ENCODE data around the gene EMSY.

The EMSY gene

DNA sequence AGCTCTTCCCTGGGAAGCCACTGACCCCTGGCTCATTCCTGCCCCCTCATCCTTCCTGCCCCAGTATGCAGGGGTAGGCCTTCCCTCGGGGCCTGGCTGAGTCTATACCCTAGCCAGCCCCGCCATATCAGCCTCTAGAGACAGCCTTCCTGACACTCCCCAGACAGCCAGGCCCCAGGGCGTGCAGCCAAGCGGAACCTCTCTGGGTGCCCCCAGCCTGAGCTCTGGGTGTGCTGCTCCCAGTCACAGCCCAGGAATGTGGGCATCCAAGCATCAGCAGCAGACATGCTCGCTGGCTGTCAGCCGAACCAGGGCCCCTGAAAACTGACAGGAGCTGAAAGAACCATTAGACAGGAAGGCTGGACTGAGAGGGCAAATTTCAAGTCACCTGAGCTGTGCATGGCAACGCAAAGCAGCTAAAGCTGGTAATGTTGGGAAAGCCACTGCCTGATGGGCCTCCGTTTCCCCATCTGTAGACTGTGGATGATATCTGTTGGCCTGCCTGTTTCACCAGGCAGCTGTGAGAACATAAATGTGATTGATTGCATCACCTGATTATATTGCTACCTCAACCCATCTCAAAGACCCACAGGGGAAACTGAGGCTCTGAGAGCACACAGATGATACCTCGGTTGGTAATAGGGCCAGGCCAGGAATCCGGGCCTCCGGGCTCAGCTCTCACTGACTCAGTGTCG, 132.6 kb downstream of the EMSY start:
- no peaks in the 10 kb centered on the region for H3K36me3 ChIP-seq (ENCODE audit: insufficient read depth)
- H3K4me3 ChIP-seq (IDR thresholded peaks at IDR 0.05; ENCODE audit: insufficient read depth, low read depth, low read length): no peak overlapping the region
- H3K27ac ChIP-seq: no peak overlapping the region
- no peak overlapping the region for H2AFZ ChIP-seq (ENCODE audit: low read depth)
- H3K27me3 ChIP-seq (ENCODE audit: insufficient read depth, low read depth): no peaks in the 10 kb centered on the region
- H3K4me1 ChIP-seq (ENCODE audit: low read depth, poor library complexity, severe bottlenecking): no peaks in the 10 kb centered on the region
- H4K20me1 ChIP-seq (ENCODE audit: insufficient read depth): no peaks in the 10 kb centered on the region
- H3K4me2 ChIP-seq: no peak overlapping the region
- TF ChIP-seq, protein P1, sequence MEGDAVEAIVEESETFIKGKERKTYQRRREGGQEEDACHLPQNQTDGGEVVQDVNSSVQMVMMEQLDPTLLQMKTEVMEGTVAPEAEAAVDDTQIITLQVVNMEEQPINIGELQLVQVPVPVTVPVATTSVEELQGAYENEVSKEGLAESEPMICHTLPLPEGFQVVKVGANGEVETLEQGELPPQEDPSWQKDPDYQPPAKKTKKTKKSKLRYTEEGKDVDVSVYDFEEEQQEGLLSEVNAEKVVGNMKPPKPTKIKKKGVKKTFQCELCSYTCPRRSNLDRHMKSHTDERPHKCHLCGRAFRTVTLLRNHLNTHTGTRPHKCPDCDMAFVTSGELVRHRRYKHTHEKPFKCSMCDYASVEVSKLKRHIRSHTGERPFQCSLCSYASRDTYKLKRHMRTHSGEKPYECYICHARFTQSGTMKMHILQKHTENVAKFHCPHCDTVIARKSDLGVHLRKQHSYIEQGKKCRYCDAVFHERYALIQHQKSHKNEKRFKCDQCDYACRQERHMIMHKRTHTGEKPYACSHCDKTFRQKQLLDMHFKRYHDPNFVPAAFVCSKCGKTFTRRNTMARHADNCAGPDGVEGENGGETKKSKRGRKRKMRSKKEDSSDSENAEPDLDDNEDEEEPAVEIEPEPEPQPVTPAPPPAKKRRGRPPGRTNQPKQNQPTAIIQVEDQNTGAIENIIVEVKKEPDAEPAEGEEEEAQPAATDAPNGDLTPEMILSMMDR (conservative IDR thresholded peaks at IDR 0.05; ENCODE audit: low read depth, low read length): no peak
- H3K79me2 ChIP-seq (ENCODE audit: insufficient read depth, low read depth): no peaks in the 10 kb centered on the region
- no peak overlapping the region for H3K9ac ChIP-seq

DNA sequence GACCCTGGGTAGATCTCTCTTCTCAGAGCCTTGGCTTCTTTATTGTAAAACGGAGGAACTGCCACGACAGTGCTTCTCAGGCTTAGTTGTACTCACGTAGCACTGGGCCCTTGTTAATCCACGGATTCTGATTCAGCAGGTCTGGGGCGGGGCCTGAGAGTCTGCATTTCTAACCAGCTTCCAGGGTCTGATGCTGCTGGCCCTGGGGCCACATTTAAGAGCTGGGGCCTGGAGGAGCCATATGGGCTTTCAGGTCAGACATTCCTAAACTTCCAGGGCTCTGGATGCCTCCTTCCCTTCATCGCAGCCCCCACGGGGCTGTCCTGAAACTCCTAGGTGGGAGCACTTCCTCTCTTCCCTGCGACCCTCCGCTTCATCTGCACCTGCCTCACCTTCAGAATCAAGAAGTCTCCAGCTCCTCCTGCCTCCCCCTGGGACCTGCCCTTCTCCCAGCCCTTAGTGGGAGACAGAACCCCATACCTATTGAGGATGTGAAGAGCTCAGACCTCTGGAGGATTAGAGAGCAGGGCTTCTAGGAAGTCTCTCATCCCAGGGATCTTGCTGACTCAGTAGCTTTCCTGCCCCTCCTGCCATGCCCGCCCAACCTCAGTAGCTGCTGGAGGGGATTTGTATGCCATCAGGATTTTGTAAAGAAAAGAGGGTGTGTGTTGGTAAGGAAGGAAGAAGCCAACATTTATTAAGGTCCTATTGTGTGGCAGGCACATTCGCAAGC, 133.3 kb downstream of the EMSY start:
- H3K27me3 ChIP-seq (ENCODE audit: insufficient read depth, low read depth): no peaks in the 10 kb centered on the region
- H3K79me2 ChIP-seq (ENCODE audit: insufficient read depth, low read depth): no peaks in the 10 kb centered on the region
- H3K4me3 ChIP-seq (IDR thresholded peaks at IDR 0.05; ENCODE audit: insufficient read depth, low read depth, low read length): no peak overlapping the region
- no peak overlapping the region for H3K27ac ChIP-seq
- H2AFZ ChIP-seq (ENCODE audit: low read depth): no peak overlapping the region
- no peaks in the 10 kb centered on the region for H3K4me1 ChIP-seq (ENCODE audit: low read depth, poor library complexity, severe bottlenecking)
- no peaks in the 10 kb centered on the region for H3K36me3 ChIP-seq (ENCODE audit: insufficient read depth)
- TF ChIP-seq, protein P1 (conservative IDR thresholded peaks at IDR 0.05; ENCODE audit: low read depth, low read length): no peak
- H3K4me2 ChIP-seq: no peak overlapping the region
- no peak overlapping the region for H3K9ac ChIP-seq
- H4K20me1 ChIP-seq (ENCODE audit: insufficient read depth): no peaks in the 10 kb centered on the region

DNA sequence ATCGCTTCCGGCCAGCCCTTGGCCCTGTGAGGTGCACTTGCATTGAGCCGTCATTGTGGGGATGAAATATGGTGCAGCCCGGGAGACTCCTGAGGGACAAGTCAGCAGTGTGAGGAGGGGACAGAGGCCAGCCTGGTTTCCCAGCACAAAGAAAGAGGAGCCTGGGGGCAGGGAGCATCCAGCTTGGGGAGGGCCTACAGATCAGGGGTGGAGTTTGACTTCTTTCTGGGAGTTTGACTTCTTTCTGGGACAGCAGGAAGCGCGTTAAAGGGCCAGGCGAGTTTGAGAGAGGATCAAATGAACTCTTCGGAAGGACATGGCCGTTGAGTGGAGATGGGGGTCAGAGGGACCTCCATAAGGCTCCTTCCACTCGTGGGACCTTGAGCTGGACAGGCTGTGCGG, 133.8 kb downstream of the EMSY start:
- Histone ChIP-seq H3K79me2 (ENCODE audit: insufficient read depth, low read depth) (no peaks in the 10 kb centered on the region), H3K4me1 (ENCODE audit: low read depth, poor library complexity, severe bottlenecking) (no peaks in the 10 kb centered on the region), H2AFZ (ENCODE audit: low read depth) (no peak overlapping the region), H4K20me1 (ENCODE audit: insufficient read depth) (no peaks in the 10 kb centered on the region), H3K4me3 (IDR thresholded peaks at IDR 0.05; ENCODE audit: insufficient read depth, low read depth, low read length) (no peak overlapping the region), H3K27ac (no peak overlapping the region), H3K27me3 (ENCODE audit: insufficient read depth, low read depth) (no peaks in the 10 kb centered on the region), H3K9ac (no peak overlapping the region), H3K36me3 (ENCODE audit: insufficient read depth) (no peaks in the 10 kb centered on the region), H3K4me2 (no peak overlapping the region)
- TF ChIP-seq, protein P1 (conservative IDR thresholded peaks at IDR 0.05; ENCODE audit: low read depth, low read length): no peak

DNA sequence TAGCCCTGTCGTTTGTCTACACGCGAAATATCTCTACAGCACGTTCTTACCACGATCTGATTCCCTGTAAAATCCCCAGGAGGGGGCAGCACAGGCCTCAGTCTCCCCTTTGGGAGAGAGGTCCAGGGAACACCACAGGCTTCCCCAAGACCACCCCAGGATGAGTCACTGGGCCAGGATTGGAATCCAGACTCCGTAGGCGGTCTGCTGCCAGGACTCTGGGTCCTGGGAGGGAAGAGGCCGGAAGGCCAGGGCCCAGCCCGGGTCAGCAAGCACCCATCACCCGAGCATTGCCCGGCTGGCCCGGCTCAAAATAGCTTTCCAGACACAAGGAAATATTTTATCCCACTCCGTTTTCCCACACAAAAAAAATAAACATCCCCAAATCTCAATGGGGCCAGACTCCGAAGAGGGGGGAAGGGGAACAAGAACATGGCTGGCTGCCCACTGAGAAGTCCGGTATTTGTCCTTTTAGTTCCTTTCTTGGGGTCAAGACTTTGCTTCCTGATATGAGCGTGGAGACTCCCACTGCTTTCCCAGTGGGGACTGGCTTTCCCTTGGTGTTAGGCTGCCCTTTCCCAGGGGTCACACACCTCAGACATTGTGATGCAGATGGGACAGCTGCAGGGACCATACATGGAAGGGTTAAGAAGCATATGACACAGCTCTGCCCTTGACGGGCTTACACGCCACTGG, 134.4 kb downstream of the EMSY start:
- no peaks in the 10 kb centered on the region for H3K79me2 ChIP-seq (ENCODE audit: insufficient read depth, low read depth)
- no peaks in the 10 kb centered on the region for H3K36me3 ChIP-seq (ENCODE audit: insufficient read depth)
- H3K4me3 ChIP-seq (IDR thresholded peaks at IDR 0.05; ENCODE audit: insufficient read depth, low read depth, low read length): no peak overlapping the region
- no peak overlapping the region for H3K9ac ChIP-seq
- H3K27ac ChIP-seq: no peak overlapping the region
- H3K4me1 ChIP-seq (ENCODE audit: low read depth, poor library complexity, severe bottlenecking): no peaks in the 10 kb centered on the region
- no peaks in the 10 kb centered on the region for H4K20me1 ChIP-seq (ENCODE audit: insufficient read depth)
- H2AFZ ChIP-seq (ENCODE audit: low read depth): no peak overlapping the region
- TF ChIP-seq, protein P1 (conservative IDR thresholded peaks at IDR 0.05; ENCODE audit: low read depth, low read length): no peak
- H3K4me2 ChIP-seq: no peak overlapping the region
- H3K27me3 ChIP-seq (ENCODE audit: insufficient read depth, low read depth): no peaks in the 10 kb centered on the region

All from KMS-11 (cell line).